Cortex of kidney (tissue), 1 donor: ENCODE measurements around the gene NEUROG3.

Experiments used
- DNase-seq: peaks from one replicate; lab custom pipeline; 2025; lab: John Stamatoyannopoulos, UW

The NEUROG3 gene

GRCh38 chr10:69573056-69573806, at the start of gene NEUROG3:
TSS of gene NEUROG3 (minus strand) at chr10:69573422. CDS start at chr10:69573043, 379 bp downstream.
- DNase-seq: no peak

GRCh38 chr10:69620625-69621024, 47.4 kb upstream of the NEUROG3 start:
- no peak for DNase-seq

- no peak for DNase-seq
These were observed 46.4 kb upstream of the NEUROG3 start for GRCh38 chr10:69619626-69620025.

- no peak for DNase-seq
These were observed 45.5 kb upstream of the NEUROG3 start for GRCh38 chr10:69618746-69619145.

GRCh38 chr10:69616358-69616757, 43.1 kb upstream of the NEUROG3 start:
- DNase-seq: no peak

- no peak for DNase-seq
These were observed 40.9 kb upstream of the NEUROG3 start for GRCh38 chr10:69614130-69614529.

GRCh38 chr10:69612760-69613159, 39.5 kb upstream of the NEUROG3 start:
- no peak for DNase-seq

GRCh38 chr10:69609077-69609476, 35.9 kb upstream of the NEUROG3 start:
- DNase-seq: no peak

GRCh38 chr10:69600761-69601330, 27.6 kb upstream of the NEUROG3 start:
- DNase-seq: no peak

- DNase-seq: no peak
These were observed 15.1 kb upstream of the NEUROG3 start for GRCh38 chr10:69588358-69588757.

GRCh38 chr10:69584624-69585023, 11.4 kb upstream of the NEUROG3 start:
- DNase-seq: no peak

- DNase-seq: no peak
These were observed 9.9 kb upstream of the NEUROG3 start for GRCh38 chr10:69583106-69583505.

- no peak for DNase-seq
These were observed 7.2 kb upstream of the NEUROG3 start for GRCh38 chr10:69580435-69580834.

GRCh38 chr10:69579464-69580060, 6.3 kb upstream of the NEUROG3 start:
- DNase-seq: no peak

- DNase-seq: no peak
These were observed 5.3 kb upstream of the NEUROG3 start for GRCh38 chr10:69578508-69578991.

GRCh38 chr10:69577268-69578232, 4.3 kb upstream of the NEUROG3 start:
- DNase-seq: no peak

GRCh38 chr10:69576334-69577011, 3.3 kb upstream of the NEUROG3 start:
- DNase-seq: no peak

- DNase-seq: no peak
These were observed 2.0 kb upstream of the NEUROG3 start for GRCh38 chr10:69575164-69575722.

- no peak for DNase-seq
These were observed 1.4 kb upstream of the NEUROG3 start for GRCh38 chr10:69574571-69574978.

GRCh38 chr10:69572159-69573055, 815 bp downstream of the NEUROG3 start:
- no peak for DNase-seq
